ENCODE results near the gene KRT85. TPM values are rescaled to one million over a fixed set of nuclear protein-coding genes. Genes with fewer than 3 reads are reported as not detected.

The KRT85 gene
- total RNA-seq, 1 donor from 2014 or later: not detected

DNA sequence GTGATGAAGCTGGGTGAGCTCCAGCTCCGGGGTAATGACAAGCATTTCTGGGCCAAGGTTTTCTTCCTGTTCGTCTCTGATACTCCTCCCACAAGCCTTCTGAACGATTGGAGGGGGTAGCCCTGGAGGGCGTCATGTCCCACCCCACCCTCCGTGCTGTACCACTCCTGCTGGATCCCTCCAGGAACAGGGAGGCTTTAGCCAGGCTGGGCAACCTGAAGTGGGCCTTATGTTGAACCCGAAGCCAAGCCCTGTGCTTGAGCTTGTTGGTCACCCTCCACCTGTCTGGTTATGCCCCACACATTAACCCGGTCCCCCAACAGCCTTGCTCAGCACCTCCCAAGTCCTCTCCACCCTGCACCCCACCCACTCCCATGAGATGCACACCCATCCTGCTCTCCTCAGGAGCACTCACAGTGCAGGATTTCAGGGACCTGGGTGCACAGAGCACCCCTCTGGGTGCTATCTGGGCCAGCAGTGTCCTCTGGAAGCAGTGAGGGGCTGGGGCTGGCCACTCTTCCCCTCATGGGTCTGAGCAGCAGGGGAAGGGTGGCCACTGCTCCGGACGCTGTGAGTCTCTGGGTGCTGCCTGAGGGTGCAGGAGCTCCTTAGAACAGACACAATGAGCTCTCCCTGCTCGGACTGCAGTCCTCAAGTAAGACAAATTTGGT lies 39.3 kb downstream of the KRT85 start:
- ChIA-PET POLR2A (no interaction called here), CTCF (interaction anchor here (0.7 to 1.9 kb wide), 13 partner anchors 11 to 653 kb away, joined by 3 to 14 read pairs (median 4); no protein-coding TSS in a partner anchor)
- ATAC-seq (ENCODE audit: low read depth) (no peak), DNase-seq (no peak)
- Mint-ChIP-seq H3K27ac (no peak overlapping the region), H3K27me3 (peaks cover 12% of the 10 kb centered on the region), H3K4me3 (no peak overlapping the region), H3K9me3 (no peaks in the 10 kb centered on the region), H3K36me3 (ENCODE audit: low read depth) (no peaks in the 10 kb centered on the region), H3K4me1 (peaks cover 1% of the 10 kb centered on the region)
- TF ChIP-seq, protein P1, sequence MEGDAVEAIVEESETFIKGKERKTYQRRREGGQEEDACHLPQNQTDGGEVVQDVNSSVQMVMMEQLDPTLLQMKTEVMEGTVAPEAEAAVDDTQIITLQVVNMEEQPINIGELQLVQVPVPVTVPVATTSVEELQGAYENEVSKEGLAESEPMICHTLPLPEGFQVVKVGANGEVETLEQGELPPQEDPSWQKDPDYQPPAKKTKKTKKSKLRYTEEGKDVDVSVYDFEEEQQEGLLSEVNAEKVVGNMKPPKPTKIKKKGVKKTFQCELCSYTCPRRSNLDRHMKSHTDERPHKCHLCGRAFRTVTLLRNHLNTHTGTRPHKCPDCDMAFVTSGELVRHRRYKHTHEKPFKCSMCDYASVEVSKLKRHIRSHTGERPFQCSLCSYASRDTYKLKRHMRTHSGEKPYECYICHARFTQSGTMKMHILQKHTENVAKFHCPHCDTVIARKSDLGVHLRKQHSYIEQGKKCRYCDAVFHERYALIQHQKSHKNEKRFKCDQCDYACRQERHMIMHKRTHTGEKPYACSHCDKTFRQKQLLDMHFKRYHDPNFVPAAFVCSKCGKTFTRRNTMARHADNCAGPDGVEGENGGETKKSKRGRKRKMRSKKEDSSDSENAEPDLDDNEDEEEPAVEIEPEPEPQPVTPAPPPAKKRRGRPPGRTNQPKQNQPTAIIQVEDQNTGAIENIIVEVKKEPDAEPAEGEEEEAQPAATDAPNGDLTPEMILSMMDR (IDR thresholded peaks at IDR 0.05): no peak
- intact Hi-C loops (cut with micrococcal nuclease): loop anchor here (1.0 to 5.0 kb wide), 5 partner anchors 49 to 653 kb away; no protein-coding TSS in a partner anchor

DNA sequence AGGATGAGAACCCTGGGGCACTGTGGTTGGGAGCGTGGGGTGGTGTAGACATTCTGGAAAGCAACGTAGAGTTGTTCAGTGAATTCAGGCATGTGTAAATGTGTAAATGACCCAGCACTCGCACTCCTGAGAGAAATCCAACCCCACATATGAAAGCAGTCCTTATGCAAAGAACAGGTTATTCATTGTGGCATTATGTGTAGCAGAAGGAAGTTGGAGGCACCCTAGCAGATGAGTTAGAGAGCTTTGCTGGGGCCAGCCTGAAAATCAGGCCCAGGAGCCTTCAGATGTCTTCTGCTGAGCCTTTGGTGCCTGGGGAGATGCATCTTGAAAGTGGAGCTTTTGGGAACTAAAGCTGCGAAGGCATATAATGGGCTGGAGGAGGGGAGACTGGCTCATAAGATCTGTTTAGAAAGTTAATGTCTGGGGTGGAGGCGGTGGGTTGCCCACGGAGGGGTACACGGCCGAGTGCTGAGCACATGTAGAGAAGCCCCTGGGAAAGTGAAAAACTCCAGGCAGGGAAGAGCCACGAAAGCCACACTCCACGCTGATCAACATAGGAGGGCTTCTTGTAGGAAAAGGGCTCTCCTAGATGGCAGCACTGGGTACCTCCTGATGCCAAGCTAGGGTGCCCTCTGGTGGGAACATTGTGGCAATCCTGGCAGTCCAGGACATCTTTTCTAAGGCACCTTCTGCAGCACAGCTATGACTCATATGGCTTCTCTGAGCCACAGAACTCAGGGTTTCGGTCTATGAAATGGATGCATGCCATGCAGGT lies 40.0 kb downstream of the KRT85 start:
- Mint-ChIP-seq H3K4me3 (no peak overlapping the region), H3K36me3 (ENCODE audit: low read depth) (no peaks in the 10 kb centered on the region), H3K9me3 (no peaks in the 10 kb centered on the region), H3K4me1 (peaks cover 1% of the 10 kb centered on the region), H3K27me3 (peaks cover 16% of the 10 kb centered on the region), H3K27ac (no peak overlapping the region)
- ATAC-seq (ENCODE audit: low read depth) (peak; percentile 97), DNase-seq (peak; percentile 34)
- TF ChIP-seq, protein P1 (IDR thresholded peaks at IDR 0.05): no peak
- CTCF ChIA-PET: interaction anchor here (0.7 to 1.9 kb wide), 13 partner anchors 11 to 653 kb away, joined by 3 to 14 read pairs (median 4); no protein-coding TSS in a partner anchor
- POLR2A ChIA-PET: no interaction called here
- intact Hi-C loops (cut with micrococcal nuclease): loop anchor here (1.0 to 5.0 kb wide), 5 partner anchors 48 to 654 kb away; no protein-coding TSS in a partner anchor

DNA sequence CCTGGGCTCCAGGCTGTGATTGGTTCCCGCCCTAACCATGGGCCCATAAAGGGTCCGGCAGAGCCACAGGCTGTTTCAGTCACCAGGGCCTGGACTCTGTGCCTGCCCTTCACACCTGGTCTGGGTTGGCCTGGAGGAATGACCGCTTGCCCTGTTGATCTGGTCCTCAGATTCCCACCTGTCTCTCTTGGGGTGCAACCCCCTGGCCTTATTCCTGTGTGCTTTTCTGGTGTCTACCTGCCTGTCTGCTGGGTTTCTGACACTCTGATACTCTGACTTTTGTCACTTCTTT lies 43.2 kb downstream of the KRT85 start:
- peaks cover 1% of the 10 kb centered on the region for H3K4me1 Mint-ChIP-seq
- DNase-seq (no peak), ATAC-seq (ENCODE audit: low read depth) (no peak)
- H3K36me3 Mint-ChIP-seq (ENCODE audit: low read depth): no peaks in the 10 kb centered on the region
- TF ChIP-seq, protein P1 (IDR thresholded peaks at IDR 0.05): no peak
- H3K27me3 Mint-ChIP-seq: peaks cover 31% of the 10 kb centered on the region
- no peaks in the 10 kb centered on the region for H3K9me3 Mint-ChIP-seq
- no peak overlapping the region for H3K4me3 Mint-ChIP-seq
- intact Hi-C loops (cut with micrococcal nuclease): no loop called here
- H3K27ac Mint-ChIP-seq: no peak overlapping the region
- ChIA-PET CTCF (interaction anchor here (0.9 kb wide), 1 partner anchor 12 kb away, joined by 3 read pairs; no protein-coding TSS in a partner anchor), POLR2A (no interaction called here)

DNA sequence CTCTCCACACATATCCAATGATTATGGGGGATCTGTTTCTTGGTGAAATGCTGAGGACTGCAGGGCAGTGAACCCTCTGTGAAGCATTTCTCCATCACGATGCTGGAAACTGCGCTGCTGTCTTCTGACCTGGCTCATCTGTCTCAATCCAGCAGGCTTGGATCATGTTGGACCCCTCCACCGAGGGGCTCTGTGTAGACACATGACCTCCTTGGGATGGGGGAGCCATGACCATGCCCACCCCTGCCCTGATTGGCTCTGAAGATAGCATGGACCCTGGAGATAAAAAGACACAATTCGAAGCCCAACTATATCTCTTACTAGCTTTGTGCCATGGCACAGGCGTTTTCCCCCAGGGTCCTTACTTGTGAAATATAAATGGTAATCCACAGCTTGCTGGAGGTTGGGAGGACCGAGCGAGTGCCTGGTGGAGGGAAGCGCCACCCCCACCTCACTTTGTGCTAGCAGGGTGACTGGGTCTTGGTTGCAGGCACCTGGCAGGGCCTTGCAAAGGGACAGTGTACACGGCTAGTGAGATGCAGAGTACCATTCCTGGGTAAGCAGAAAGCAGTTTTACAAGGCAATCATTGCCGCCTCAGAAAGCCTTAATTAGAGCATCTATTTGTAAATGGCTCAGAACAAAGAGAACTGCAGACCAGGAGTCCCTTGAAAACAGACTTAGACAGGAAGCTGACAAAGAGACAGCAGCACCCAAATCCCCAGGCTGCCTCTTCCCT lies 43.7 kb downstream of the KRT85 start:
- ChIA-PET CTCF (interaction anchor here (0.9 kb wide), 1 partner anchor 12 kb away, joined by 3 read pairs; no protein-coding TSS in a partner anchor), POLR2A (no interaction called here)
- intact Hi-C loops (cut with micrococcal nuclease): no loop called here
- no peak for DNase-seq
- ATAC-seq (ENCODE audit: low read depth): no peak
- Mint-ChIP-seq H3K27me3 (peaks cover 31% of the 10 kb centered on the region), H3K4me1 (peaks cover 1% of the 10 kb centered on the region), H3K4me3 (no peak overlapping the region), H3K36me3 (ENCODE audit: low read depth) (no peaks in the 10 kb centered on the region), H3K27ac (no peak overlapping the region), H3K9me3 (no peaks in the 10 kb centered on the region)
- TF ChIP-seq, protein P1 (IDR thresholded peaks at IDR 0.05): no peak

DNA sequence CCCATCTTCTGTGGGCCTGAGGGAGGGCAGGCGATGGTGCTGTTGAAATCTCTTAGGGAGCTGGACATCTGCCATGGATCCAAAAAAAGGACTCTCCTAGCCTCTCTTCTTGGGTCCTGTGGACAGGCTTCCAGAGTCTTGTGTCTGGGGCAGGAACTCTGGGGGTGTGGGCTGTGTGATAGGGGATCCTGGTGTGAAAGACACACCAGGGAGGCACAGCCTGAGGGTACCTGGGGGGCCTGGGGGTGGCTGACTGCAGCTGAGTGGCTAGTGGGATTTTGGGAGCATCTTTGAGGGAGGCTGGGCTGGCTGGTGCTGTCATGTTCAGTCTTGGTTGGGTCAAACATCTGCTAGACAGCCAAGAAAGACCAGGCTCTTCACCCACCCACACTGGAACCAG lies 44.3 kb downstream of the KRT85 start:
- H3K36me3 Mint-ChIP-seq (ENCODE audit: low read depth): no peaks in the 10 kb centered on the region
- peaks cover 1% of the 10 kb centered on the region for H3K4me1 Mint-ChIP-seq
- H3K4me3 Mint-ChIP-seq: no peak overlapping the region
- ChIA-PET POLR2A (no interaction called here), CTCF (no interaction called here)
- DNase-seq (no peak), ATAC-seq (ENCODE audit: low read depth) (no peak)
- TF ChIP-seq, protein P1 (IDR thresholded peaks at IDR 0.05): no peak
- peaks cover 31% of the 10 kb centered on the region for H3K27me3 Mint-ChIP-seq
- H3K27ac Mint-ChIP-seq: no peak overlapping the region
- no peaks in the 10 kb centered on the region for H3K9me3 Mint-ChIP-seq
- intact Hi-C loops (cut with micrococcal nuclease): no loop called here

Data from activated B cell treated with CpG ODN at 0.5 μM for 24 hours (primary cell).